HCT116 (cell line): ENCODE results near the gene TPM4.

ENCODE experiments used
- CTCF ChIP-seq, 3 experiments: fragments of 200-600 bp in 1 of 3; sonication (generic) in 1 of 3; IDR thresholded peaks in 2 of 3; conservative IDR thresholded peaks in 1 of 3; 2 replicates each; pipeline ENCODE4 v1.5.1; 2012 to 2017; ENCODE audit warnings: low read depth in 2 of 3, low read length in 2 of 3, antibody characterized with exemption in 1 of 3, borderline replicate concordance in 1 of 3, control low read depth in 1 of 3, mild to moderate bottlenecking in 1 of 3, mixed read lengths in 1 of 3, mixed run types in 1 of 3, moderate library complexity in 1 of 3; ENCODE audit not compliant: insufficient read depth in 1 of 3
- EZH2 ChIP-seq: fragments of 200-600 bp; sonication (generic); IDR thresholded peaks from 2 replicates; pipeline ENCODE4 v1.6.1; 2017; ENCODE audit warnings: antibody characterized with exemption, mixed run types
- EZH2phosphoT487 ChIP-seq: fragments of 200-600 bp; IDR thresholded peaks from 2 replicates; pipeline ENCODE4 v1.6.1; 2018; ENCODE audit warnings: antibody characterized with exemption, borderline replicate concordance
- SP1 ChIP-seq: IDR thresholded peaks from 2 replicates; pipeline ENCODE4 v1.6.1; 2012; ENCODE audit warnings: low read depth

- TF ChIP-seq EZH2phosphoT487 (no peak), EZH2 (no peak), CTCF (IDR thresholded peaks at IDR 0.05 in 2 of 3, conservative IDR thresholded peaks at IDR 0.05 in 1 of 3; ENCODE audit: borderline replicate concordance in 1 of 3, insufficient read depth in 1 of 3, low read depth in 2 of 3, low read length in 2 of 3) (no peak), SP1 (no peak)
These were observed 59.3 kb downstream of the TPM4 start for GRCh38 chr19:16135430-16136127.
